RWPE2 (cell line): Measurements from ENCODE around the gene GSTM4.
"Not testable (repeated sequence)": the region's sequence is repeated elsewhere in the genome, so short reads cannot be mapped to it uniquely, and the experiment has no call there.

Source experiments
- ATAC-seq: fragments of 200-7000 bp; cut with Tn5 transposase; 3 replicates; pipeline ENCODE4 v1.9.1; 2021; ENCODE audit warnings: low read depth
- DNase-seq: peaks from one replicate; pipeline ENCODE4 v3.0.0-alpha.2; 2020; ENCODE audit warnings: low spot score
- H3K27ac ChIP-seq: fragments of 450-650 bp; 2 replicates; pipeline ENCODE4 v1.5.1; 2017; ENCODE audit warnings: mild to moderate bottlenecking; ENCODE audit not compliant: poor library complexity, severe bottlenecking
- H3K27me3 ChIP-seq: fragments of 250-450 bp; sonication (Bioruptor Pico); 2 replicates; pipeline ENCODE4 v1.5.1; 2021; ENCODE audit warnings: mild to moderate bottlenecking, moderate library complexity; ENCODE audit not compliant: insufficient read depth, poor library complexity, severe bottlenecking
- H3K36me3 ChIP-seq: fragments of 250-450 bp; sonication (Bioruptor Pico); 2 replicates; pipeline ENCODE4 v1.5.1; 2020; ENCODE audit warnings: low read depth, mild to moderate bottlenecking, moderate library complexity
- H3K4me1 ChIP-seq: fragments of 250-450 bp; sonication (Bioruptor Pico); 2 replicates; pipeline ENCODE4 v1.5.1; 2021; ENCODE audit warnings: mild to moderate bottlenecking, moderate library complexity; ENCODE audit not compliant: insufficient read depth, poor library complexity, severe bottlenecking
- H3K4me3 ChIP-seq: fragments of 250-450 bp; sonication (Bioruptor Pico); 2 replicates; pipeline ENCODE4 v1.5.1; 2021; ENCODE audit warnings: mild to moderate bottlenecking, moderate library complexity; ENCODE audit not compliant: severe bottlenecking
- H3K9me3 ChIP-seq: fragments of 250-450 bp; sonication (Bioruptor Pico); 2 replicates; pipeline ENCODE4 v1.5.1; 2021; ENCODE audit warnings: mild to moderate bottlenecking, moderate library complexity; ENCODE audit not compliant: severe bottlenecking
- CTCF ChIP-seq: fragments of 450-650 bp; IDR thresholded peaks from one replicate; pipeline ENCODE4 v1.5.1; 2017; ENCODE audit warnings: mild to moderate bottlenecking, moderate library complexity; ENCODE audit not compliant: poor library complexity, severe bottlenecking

Gene GSTM4

GRCh38 chr1:109664671-109665070 lies 8.8 kb downstream of the GSTM4 start:
- no peak overlapping the region for H3K4me3 ChIP-seq
- DNase-seq (no peak), ATAC-seq (no peak)
- no peak for TF ChIP-seq CTCF
- H3K27me3 ChIP-seq, result no peaks in the 10 kb centered on the region
- H3K36me3 ChIP-seq, result no peaks in the 10 kb centered on the region
- H3K9me3 ChIP-seq, result no peaks in the 10 kb centered on the region
- peaks cover 3% of the 10 kb centered on the region for H3K4me1 ChIP-seq
- H3K27ac ChIP-seq, result no peak overlapping the region

- H3K4me3 ChIP-seq, result no peak within 1 kb of the TSS
- TF ChIP-seq CTCF, result no peak
- peaks cover 3% of the 10 kb centered on the region for H3K4me1 ChIP-seq
- H3K9me3 ChIP-seq, result no peaks in the 10 kb centered on the region
- no peak within 1 kb of the TSS for H3K27ac ChIP-seq
- ATAC-seq (peak; percentile 71), DNase-seq (no peak)
- no peaks in the 10 kb centered on the region for H3K36me3 ChIP-seq
- no peaks in the 10 kb centered on the region for H3K27me3 ChIP-seq
These were observed 11.7 kb downstream of the GSTM4 start, which contains the start of gene GSTM2 for GRCh38 chr1:109667452-109668122. Gene GSTM2 (plus strand): TSS chr1:109668057. CDS start chr1:109668116, 59 bp downstream.

GRCh38 chr1:109668123-109668775 lies 12.3 kb downstream of the GSTM4 start:
- H3K27ac ChIP-seq, result no peak overlapping the region
- DNase-seq (no peak), ATAC-seq (no peak)
- H3K4me1 ChIP-seq, result peaks cover 3% of the 10 kb centered on the region
- H3K27me3 ChIP-seq, result no peaks in the 10 kb centered on the region
- H3K36me3 ChIP-seq, result no peaks in the 10 kb centered on the region
- TF ChIP-seq CTCF, result no peak
- no peaks in the 10 kb centered on the region for H3K9me3 ChIP-seq
- H3K4me3 ChIP-seq, result no peak overlapping the region

- no peaks in the 10 kb centered on the region for H3K4me1 ChIP-seq
- no peaks in the 10 kb centered on the region for H3K27me3 ChIP-seq
- no peak for TF ChIP-seq CTCF
- H3K27ac ChIP-seq, result no peak overlapping the region
- H3K4me3 ChIP-seq, result no peak overlapping the region
- ATAC-seq, result no peak
- no peaks in the 10 kb centered on the region for H3K36me3 ChIP-seq
- no peak for DNase-seq
- H3K9me3 ChIP-seq, result no peaks in the 10 kb centered on the region
These were observed 13.5 kb downstream of the GSTM4 start for GRCh38 chr1:109669246-109669948.

- H3K27ac ChIP-seq, H3K4me3 ChIP-seq, H3K9me3 ChIP-seq, ATAC-seq, H3K4me1 ChIP-seq, H3K27me3 ChIP-seq, H3K36me3 ChIP-seq, DNase-seq: not testable (repeated sequence)
These were observed 14.0 kb downstream of the GSTM4 start for GRCh38 chr1:109669949-109670302.
